RPMI8226 (cell line): ENCODE measurements around the gene OR2T5.
"Not testable (repeated sequence)": the region's sequence is repeated elsewhere in the genome, so short reads cannot be mapped to it uniquely, and the experiment has no call there.

Experiments used
- DNase-seq: peaks from one replicate; pipeline ENCODE4 v3.0.0-alpha.2; 2015

Gene OR2T5, protein sequence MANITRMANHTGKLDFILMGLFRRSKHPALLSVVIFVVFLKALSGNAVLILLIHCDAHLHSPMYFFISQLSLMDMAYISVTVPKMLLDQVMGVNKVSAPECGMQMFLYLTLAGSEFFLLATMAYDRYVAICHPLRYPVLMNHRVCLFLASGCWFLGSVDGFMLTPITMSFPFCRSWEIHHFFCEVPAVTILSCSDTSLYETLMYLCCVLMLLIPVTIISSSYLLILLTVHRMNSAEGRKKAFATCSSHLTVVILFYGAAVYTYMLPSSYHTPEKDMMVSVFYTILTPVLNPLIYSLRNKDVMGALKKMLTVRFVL

DNA sequence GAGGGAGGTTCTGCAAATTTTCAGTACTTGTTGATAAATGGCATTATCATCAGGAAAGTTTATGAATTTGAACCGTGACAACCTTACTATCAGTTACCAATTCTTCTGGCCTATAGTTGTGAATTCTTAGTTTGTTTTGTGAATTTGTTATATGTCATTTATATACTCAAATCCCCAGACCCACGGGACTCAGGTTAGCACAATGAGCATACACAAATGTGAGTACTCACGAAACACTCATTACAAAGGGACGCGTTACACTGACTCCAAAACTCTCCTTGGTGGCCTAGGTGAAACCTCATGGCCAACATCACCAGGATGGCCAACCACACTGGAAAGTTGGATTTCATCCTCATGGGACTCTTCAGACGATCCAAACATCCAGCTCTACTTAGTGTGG, at the start of gene OR2T5:
OR2T5 (plus strand) TSS at position 301 of the 400 bp plus-strand sequence; CDS start at position 301, 0 bp downstream.
- not testable (repeated sequence) for DNase-seq

DNA sequence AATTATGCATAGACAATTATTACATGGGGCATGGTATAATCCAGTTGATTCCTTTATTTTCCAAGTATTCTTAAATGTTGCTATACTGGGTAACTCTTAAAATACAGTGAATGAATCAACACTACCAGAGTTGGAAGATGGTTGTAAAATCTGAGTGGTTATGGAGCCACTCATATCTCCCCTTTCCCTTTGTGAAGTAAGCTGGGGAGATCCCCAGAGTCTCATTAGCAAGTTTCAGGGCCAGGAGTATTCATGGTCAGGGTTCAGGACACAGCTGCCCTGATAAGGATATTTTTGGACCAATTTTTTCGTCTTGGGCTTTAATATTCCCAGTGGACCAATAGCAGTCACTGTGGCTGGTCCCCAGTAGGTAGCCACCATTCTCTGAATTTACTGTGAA, 49.7 kb upstream of the OR2T5 start:
- not testable (repeated sequence) for DNase-seq

DNA sequence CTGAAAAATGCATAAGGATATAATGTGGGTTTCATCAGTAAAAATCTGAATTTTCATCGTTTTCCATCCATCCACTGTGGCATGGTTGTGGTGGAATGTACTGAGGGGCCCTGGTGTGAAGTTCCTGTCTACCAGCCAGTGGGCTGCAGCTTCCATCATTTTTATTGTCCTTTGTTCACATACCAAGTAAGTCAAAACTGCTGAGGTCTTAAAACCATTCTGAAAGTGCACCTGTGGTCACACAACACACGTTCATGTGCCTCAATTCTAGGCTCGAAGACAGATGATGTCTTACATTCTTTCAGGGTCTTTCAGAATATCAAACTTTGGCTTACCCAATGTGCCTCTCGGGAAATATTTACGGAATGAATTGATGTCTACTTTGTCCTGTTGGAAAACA, 49.1 kb upstream of the OR2T5 start:
- DNase-seq: not testable (repeated sequence)

DNA sequence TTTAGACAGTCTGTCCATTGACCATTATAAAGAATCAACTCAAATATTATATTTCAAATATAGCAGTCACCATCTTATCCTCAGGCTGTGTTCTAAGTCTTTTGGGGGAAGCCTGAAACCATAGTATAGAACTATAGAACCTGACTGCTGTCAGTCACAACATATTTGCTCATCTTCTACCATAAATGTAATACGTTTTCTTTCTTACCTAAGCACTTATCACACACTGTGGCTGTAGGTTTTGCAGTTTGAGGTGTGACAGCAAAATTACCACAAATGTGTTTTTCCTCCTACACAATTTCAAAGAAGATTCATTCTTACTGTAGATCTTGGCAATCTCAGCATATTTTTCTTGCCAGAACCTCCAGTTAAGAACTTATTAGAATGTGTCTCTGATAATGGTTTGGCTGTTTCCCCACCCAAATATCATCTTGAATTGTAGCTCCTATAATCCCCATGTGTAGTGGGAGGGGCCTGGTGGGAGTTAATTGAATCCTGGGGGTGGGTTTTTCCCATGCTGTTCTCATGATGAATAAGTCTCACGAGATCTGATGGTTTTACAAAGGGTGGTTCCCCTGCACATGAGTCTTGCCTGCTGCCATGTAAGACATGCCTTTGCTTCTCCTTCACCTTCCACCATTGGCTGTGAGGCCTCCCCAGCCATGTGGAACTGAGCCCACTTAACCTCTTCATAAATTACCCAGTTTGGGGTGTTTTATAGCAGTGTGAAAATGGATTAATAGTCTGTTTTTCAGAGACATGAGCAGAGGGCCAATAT, 45.7 kb upstream of the OR2T5 start:
- DNase-seq: not testable (repeated sequence)

DNA sequence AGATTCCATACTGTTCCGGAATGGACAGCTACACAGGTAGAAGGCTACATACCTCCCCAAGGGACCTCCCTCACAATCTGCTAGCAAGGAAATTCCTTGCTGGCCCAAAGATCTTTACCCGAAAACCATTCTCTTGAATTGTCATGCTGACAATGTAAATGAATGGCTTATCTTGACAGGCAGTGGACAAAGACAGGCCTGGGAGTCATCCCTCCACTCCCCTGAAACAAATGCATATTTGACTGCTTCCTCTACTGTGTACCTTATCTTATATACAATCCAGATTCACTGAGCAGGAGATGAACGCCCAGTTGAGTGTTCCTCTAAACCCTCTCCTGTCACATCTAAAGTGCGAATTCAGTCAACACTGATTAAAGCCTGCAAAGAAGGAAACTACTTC, 43.8 kb upstream of the OR2T5 start:
- DNase-seq: not testable (repeated sequence)

DNA sequence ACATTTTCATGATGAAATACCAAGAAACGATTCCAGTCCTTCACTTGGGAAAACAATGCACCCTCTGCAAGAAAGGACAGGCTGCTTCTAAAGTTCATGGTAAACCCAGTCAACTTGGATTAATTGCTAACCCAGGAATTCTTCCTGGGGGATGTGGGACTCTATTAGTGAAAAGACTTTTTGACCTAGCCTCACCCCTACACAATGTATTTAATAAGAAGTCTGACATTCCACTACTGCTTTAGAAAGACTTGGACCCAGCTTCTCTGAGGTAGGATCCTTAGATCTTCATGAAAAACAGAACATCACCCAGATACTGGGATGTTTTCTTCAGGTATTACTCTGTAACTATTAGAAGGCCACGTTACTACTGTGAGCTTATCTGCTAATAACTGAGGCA, 43.0 kb upstream of the OR2T5 start, which contains the start of gene OR2T2:
OR2T2 (plus strand) TSS at position 239 of the 400 bp plus-strand sequence. CDS start 7,161 bp downstream, outside the sequence.
- not testable (repeated sequence) for DNase-seq

DNA sequence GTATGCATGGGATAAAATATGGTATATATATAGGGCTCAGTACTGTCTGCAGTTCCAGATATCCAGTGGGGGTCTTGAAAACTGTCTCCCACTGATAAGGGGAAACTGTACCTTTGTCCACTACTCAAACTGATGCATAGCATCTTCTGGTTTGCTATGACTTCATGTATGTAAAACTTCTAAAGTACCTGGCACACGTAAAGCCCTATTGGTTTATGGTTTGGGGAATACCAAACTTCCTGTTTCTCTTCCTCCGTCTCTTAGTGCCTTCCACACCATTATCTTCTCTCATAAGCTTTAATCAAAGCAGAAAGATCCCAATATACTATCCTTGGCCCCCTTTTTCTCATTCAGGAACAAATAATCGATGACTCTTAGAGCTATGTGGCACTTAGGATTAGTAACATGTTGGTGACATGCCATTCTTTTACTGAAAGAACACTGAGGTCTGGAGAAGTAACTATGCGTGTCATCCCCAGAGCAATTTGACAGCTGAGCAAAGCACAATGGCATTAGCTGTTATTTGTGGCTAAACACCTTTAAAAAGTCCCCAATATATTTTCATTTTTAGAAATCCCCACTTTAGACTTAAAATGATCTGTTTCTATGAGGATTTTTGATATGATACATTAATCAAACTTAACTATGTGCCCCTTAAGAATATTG, 39.8 kb upstream of the OR2T5 start:
- not testable (repeated sequence) for DNase-seq

DNA sequence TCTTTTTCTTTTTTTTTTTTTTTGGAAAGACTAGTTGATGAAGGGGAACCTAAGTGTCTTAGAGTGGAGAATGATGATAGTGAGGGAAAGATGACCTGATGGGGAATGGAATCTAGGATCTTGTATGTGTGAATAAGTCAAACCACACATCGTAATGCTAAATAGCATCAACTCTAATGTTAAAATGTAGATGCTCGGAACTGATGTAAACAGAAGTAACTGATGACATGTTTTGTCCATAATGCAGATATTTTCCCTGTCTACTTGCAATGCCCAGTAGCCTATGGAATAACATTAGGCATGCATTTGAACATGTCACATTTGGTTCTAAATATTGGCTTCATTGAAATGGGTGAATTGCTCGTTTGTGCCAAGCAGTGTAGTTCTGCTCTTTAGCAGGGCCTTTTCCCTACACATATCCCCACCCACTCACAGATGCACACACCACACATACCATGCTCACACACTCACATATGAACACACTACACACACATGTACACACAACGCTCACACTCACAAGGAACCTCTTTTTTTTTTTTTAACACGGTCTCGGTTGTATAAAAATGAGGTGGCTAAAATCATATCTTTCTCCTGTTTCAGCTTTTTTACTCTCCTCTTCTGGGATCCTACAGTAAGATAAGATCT, 38.4 kb upstream of the OR2T5 start:
- not testable (repeated sequence) for DNase-seq

DNA sequence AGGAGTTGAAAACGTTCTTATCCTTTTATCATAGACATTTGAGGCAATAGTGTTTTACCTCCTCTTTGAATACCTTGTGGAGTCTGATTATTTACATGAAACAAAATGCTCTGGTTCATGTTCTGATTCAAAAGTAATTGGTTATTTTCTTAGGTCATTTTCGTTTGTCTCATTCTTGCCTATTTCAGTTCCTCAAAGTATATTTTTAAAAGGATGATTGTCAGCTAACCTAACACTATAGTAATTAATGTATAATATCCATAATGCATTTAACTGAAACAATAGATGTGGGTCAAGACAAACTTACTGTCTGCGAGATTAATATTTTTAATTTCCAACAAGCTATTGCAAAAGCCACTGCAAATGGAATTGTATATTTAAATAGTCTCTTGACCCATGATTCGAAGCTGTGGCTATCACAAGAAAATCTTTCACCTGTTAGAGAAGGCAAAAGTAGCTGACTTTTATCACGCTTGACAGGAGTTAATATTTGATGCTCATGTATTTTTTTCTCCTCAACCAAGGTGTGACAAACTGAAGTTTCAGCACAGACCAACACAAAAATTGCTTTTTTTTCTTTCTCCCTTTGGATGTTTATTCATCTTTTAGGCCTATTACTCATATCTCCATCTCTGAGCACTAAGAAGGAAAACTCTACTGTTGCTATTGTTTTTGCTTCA, 37.8 kb upstream of the OR2T5 start:
- not testable (repeated sequence) for DNase-seq

DNA sequence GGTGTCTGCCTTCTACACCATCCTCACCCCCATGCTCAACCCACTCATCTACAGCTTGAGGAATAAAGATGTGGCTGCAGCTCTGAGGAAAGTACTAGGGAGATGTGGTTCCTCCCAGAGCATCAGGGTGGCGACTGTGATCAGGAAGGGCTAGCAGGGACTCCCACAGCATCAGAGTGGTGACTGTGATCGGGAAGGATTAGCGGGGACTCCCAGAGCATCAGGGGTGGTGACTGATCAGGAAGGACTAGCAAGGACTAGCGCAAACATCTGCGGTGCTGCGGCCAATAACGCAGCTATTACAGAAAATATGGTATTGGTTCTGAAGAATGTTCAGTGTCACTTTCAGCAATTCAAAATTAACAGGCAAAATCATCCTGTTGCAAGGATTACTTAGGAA, 34.8 kb upstream of the OR2T5 start:
- DNase-seq: not testable (repeated sequence)

DNA sequence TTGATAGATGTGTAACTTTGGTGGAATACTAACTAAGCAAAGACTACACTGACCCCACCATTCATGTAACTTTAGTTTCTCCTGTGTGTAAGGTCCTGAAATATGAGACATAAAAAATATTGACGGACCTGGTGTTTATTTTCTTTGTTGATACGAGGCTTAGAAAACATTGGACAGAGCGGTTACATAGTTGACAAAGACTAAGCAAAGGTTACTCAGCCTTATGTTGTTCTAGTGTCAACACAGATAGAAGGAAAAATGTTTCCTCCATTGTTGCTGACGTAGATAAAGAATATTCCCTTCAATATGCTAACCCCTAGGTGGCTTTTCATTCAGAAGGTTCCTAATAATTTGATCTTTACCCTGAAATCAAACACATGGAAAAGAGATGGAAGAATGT, 33.3 kb upstream of the OR2T5 start:
- not testable (repeated sequence) for DNase-seq

DNA sequence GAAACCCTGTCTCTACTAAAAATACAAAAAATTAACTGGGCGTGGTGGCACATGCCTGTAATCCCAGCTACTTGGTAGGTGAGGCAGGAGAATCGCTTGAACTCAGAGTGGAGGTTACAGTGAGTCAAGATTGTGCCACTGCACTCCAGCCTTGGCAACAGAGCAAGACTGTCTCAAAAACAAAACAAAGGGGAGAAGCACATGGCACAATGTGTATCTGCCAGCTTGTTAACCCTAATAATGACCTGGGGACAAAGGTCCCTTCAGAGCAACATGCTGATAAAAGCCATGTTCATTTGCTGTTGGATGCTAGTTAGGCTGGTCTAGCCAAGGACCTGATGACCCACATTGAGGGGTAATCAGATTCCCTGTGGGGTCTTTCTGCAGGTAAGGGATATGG, 31.8 kb upstream of the OR2T5 start:
- DNase-seq: not testable (repeated sequence)

DNA sequence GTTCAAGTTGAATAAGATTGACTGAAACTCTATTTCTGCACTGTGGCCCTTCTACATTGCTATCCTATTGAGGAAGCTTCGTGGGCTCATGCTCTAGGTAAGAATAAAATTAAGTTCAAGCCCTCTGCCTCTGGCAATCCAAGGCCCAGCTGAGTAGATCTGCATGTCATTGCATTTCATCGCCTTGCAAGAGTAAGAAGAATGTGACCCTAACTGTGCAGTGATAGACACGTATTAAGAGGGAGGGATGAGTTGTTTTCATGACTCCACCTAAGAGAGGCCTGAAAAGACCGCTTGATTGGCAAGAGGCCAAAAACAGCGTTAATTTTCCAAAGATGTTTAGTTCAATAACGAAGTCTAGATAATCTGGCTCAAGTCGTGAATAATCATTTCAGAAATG, 29.3 kb upstream of the OR2T5 start:
- not testable (repeated sequence) for DNase-seq

DNA sequence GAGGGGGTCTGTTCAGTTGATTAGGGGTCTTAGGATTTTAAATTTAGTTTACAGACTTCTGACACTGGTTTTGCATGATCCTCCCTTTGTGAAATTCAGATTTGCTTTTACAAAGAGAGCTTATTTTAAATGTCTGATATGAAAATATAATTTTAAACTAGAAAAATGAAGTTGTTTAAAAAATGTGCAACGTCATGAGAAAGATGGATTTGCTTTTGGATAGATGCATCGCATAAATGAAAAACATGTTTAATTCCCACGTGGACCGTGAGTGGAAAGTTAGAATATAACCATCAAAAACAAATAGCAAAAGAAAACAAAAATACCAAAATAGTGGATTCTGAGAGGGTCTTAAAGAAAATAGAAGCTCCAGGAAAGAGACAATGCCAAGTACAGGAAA, 17.2 kb upstream of the OR2T5 start:
- no peak for DNase-seq

DNA sequence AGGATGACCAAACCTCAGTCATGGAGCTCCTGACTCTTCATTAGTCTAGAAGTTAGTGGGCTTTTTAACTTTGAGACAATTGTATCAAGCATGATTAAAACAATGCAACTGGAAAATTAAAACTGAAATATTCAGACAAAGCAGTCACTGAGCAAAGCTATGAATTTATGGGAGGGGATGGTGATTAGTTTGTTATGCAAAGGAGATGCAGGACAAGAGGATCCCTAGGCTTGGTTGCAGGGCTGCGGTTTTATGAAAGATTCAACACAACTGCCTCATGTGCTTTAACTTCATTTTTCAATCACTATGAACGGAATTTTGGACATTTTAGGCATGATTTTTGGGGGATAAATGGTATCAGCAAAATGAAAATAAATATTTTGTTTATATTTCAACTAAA, 16.3 kb upstream of the OR2T5 start:
- not testable (repeated sequence) for DNase-seq

DNA sequence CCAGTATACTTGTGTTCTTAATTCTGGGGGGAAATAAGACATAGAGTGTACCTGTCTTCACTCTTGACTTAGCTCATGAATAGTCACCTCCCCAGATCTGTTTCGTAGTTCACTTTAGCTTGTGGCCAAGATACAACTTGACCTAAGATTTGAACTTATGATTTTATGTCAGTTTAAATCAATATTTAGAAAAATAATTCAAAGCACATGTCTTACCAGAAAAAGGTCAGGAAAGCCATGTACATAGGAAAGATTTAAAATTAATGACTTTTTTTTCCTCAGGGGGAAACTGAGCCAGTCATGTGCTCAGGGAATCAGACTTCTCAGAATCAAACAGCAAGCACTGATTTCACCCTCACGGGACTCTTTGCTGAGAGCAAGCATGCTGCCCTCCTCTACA, 15.3 kb upstream of the OR2T5 start, which contains the start of gene OR2T3:
OR2T3 (plus strand) TSS at position 301 of the 400 bp plus-strand sequence; CDS start at position 301, 0 bp downstream.
- DNase-seq: not testable (repeated sequence)

DNA sequence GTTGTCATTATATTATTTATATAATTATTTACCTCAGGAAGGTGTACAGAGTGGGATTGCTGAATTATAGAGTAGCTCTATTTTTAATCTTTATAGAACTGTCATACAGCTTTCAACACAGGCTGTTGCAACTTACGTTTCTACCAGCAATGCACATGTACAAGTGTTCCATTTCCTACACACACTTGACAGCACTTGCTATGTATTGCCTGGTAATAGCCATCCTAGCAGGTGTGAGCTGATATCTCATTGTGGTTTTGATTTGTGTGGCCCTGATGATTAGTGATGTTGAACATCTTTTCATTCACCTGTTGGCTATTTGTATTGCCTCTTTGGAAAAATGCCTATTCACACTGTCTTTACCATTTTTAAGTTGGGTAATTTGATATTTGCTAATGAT, 12.7 kb upstream of the OR2T5 start:
- not testable (repeated sequence) for DNase-seq

DNA sequence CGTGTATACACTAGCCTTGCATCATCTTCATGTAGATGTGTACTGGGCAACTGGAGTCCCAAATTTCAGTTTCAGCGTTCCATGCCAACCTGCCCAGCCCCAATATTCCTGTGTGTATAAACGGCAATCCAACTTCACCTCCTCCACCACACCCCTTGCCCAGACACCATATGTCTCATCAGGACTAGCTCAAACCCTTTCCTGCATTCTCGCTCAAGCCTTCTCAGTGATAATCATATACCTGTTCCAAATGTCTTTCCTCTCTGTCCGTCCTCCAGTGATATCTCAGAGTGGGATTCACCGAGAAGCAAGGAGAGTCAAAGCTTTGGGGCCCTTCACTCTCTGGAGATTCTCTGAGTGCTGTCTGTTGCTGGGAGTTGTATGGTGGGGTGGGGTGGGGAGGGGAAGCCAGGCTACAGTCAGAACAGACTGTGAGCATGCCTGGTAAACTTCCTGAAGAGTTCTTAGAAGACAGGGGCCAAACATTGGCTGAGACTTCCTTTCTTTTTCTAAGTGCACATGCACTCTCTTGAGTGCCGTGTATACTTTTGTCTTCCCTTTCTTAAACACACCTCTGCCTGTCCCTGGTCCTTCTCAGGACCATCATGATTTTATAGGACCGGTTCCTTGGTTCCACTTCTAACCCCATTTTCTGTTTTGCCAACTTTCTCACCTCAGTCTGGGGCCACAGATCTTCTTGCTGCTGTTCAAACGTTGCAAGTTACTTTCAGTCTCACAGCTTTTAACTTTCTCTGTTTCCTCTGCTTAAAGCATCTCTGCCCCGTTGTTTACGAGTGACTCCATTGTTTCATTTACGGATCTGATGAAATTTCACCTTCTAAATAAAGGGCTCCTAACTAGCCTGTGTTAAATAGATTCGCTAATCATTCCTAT, 6.5 kb upstream of the OR2T5 start:
- DNase-seq: not testable (repeated sequence)

DNA sequence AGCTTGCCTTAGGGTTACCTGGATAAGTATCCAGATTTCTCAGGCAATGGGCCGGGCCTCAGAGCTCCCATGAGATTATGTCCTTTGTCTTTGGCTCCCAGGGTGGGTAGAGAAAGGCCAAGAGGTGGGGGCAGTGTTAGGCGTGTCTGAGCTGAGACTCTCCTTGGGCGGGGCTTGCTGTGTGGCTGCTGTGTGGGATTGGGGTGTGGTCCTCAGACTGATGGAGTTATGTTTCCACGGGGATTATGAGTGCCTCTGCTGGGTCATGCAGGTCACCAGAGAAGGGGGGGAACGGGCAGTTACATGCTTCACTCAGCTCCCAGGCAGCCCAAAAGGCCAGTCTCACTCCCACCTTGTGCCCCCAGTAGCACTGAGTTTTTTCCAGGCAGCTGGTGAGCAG, 8.3 kb downstream of the OR2T5 start:
- not testable (repeated sequence) for DNase-seq

DNA sequence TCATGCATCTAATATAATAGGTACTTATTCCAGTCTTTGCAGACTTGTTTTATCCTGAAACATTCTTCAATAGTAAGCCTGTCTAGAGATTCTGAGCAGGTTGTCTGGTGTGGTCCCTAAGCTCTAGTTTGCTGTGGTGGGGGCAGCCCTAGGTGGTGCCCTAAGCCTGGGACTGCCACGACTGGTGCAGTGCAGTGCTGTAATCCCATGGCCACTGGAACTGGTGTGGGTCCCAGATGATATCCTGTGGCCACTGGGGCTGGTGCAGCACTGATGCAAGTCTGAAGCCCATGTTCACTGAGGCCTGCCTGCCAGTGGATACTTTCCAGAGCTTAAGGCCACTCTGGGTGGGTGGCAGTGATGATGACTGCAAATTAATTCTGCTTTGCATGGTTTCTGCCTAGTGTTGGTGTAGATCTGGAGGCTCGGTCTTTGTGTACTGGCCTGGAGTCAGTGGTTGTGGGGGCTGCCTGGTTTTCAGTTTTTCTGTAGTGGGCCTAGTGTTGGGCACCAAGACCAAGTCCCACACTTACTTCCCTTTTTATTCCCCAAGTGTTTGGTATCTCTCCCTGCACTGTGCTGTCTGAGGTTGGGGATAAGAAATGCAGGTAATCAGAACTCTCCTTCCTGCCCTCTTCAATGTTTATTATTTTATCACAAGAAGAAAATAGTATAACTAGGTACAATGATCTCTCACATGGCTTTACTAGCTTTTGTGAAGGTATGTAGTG, 12.1 kb downstream of the OR2T5 start:
- DNase-seq: not testable (repeated sequence)
